Activated T-cell treated with anti-CD3 and anti-CD28 coated beads, Interleukin-2, amount 50 U/mL, for 1 hour (primary cell): ENCODE data around the gene HSPA12B.

Experiments
- DNase-seq: peaks from one replicate; pipeline ENCODE4 v3.0.0-alpha.2; 2020

Gene HSPA12B

GRCh38 chr20:3730803-3731672 lies 1.4 kb upstream of the HSPA12B start:
- no peak for DNase-seq

GRCh38 chr20:3731944-3732326 lies 550 bp upstream of the HSPA12B start:
- DNase-seq: no peak

- DNase-seq: no peak
Measured at GRCh38 chr20:3733119-3733995, 872 bp downstream of the HSPA12B start.

GRCh38 chr20:3734111-3734843 lies 1.8 kb downstream of the HSPA12B start:
- no peak for DNase-seq

- no peak for DNase-seq
Measured at GRCh38 chr20:3735768-3736167, 3.3 kb downstream of the HSPA12B start.

DNA sequence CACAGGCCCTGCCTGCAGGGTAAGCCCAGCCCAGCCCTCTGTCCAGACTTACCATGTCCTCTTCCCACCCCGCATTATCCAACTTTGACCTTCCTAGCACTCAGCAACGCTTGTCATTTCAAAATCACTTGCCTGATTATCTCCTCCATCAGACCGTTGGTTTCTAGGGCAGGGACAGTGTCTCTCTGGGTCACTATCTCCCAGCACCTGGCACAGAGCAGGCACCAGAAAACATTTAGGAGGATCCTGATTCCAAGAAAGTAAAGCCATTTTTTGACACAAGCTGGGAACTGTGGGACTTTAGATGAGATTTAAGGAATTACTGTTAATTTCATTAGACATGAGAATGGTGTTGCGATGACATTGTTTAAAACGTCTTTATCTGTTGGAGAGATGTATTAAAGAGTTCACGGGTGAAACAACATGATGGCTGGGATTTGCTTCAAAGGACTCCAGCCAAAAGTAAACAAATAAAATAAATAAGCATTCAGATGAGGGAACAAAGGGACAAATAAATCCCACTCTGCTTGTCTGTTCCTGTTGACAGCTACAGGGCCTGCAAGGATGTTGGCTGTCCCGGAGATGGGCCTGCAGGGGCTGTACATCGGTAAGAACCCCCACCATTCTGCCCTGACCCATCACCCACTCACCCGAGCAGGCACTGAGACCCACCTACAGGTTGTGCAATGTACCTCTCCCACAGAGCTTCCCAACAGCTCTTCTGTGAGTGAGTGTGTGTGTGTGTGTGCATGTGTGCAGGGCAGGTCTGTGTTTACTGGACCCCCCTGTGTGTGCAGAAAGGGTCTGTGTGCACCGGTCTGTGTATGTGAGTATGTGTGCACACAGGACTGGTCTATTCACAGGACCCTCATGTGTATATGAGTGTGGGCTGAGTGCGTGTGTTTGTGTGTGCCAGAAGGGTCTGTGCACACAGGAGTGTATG lies 5.9 kb downstream of the HSPA12B start:
- no peak for DNase-seq

DNA sequence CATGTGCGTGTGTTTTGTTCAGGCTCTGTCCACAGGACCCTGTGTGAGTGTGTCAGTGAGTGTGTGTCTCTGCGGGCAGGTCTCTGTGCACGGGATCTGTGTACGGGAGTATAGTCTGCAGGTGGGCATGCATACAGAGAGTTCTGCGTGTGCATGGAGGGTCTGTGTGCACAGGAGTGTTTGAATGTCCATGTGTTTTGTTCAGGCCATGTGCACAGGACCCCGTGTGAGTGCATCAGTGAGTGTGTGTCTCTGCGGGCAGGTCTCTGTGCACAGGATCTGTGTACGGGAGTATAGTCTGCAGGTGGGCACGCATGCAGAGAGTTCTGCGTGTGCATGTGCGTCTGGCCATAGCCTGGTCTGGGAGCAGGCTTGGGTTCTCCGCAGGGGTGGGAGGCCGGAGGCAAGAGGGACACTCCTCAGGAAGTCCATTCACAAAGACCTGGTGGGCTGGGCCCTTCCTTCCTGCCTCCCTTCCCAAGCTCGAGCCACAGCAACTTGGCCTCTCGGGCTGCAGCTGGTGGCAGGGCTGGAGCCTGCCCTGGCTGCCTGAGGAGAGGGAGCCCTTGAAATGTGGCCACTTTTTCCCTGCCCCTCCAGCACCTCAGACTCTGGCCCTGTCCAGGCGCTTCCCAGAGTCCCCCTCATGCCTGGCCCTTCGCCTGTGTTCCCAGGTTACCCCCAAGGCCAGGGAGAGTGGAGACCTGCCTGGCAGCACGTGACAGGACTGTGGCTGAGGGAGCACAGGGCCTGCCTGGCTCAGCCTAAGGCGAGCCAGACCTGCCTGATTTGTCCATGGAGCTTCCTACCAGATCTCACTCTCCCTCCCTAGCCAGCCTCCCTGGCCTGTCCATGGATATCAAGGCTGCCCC lies 6.8 kb downstream of the HSPA12B start:
- DNase-seq: no peak

- DNase-seq: no peak
Measured at GRCh38 chr20:3739926-3740451, 7.5 kb downstream of the HSPA12B start.

- no peak for DNase-seq
Measured at GRCh38 chr20:3740615-3741301, 8.3 kb downstream of the HSPA12B start.

DNA sequence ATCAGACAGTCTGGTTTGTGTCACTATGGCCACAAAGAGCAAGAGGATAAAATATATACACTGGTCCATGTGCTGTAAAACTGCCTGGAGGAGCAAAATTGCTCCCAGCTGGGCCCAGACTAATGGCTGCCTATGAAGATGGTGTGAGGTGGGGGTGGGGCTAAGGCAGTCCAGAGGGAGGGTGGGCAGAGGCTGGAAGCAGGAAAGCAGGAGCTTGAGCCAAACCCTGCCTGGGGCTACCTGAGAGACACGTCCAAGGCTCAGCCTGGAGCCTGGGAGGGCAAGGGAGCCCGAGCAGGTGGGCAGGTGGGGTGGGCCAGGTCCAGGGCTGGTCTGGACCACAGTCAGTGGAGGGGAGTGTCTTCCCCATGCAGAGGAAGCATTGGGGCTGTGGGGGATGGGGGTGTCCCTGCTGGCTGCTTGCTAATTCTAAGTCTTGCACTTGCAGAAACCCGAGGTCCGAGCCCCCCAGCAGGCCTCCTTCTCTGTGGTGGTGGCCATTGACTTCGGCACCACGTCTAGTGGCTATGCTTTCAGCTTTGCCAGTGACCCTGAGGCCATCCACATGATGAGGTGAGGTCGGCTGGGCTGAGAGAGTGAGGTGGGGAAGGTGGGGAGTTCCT lies 9.5 kb downstream of the HSPA12B start:
- DNase-seq: no peak

GRCh38 chr20:3743251-3743650 lies 10.8 kb downstream of the HSPA12B start:
- no peak for DNase-seq

DNA sequence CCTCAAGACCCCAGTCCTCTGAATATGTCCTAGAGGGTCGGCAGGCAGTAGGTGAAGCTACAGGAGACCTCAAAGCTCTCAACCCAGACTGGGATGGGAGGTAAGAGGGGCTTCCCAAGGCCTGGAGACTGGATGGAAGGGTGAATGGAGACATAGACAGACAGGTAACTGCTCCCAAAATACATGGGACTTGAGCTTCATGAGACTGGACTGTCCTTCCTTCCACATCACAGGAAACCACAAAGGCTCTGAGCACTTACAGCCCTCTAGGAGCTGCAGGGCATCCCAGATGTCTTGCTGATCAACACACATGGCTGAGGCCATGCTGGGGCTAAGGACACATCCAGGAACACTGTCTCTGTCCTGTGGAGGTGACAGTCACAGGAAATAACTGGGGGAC lies 11.6 kb downstream of the HSPA12B start:
- DNase-seq: no peak

DNA sequence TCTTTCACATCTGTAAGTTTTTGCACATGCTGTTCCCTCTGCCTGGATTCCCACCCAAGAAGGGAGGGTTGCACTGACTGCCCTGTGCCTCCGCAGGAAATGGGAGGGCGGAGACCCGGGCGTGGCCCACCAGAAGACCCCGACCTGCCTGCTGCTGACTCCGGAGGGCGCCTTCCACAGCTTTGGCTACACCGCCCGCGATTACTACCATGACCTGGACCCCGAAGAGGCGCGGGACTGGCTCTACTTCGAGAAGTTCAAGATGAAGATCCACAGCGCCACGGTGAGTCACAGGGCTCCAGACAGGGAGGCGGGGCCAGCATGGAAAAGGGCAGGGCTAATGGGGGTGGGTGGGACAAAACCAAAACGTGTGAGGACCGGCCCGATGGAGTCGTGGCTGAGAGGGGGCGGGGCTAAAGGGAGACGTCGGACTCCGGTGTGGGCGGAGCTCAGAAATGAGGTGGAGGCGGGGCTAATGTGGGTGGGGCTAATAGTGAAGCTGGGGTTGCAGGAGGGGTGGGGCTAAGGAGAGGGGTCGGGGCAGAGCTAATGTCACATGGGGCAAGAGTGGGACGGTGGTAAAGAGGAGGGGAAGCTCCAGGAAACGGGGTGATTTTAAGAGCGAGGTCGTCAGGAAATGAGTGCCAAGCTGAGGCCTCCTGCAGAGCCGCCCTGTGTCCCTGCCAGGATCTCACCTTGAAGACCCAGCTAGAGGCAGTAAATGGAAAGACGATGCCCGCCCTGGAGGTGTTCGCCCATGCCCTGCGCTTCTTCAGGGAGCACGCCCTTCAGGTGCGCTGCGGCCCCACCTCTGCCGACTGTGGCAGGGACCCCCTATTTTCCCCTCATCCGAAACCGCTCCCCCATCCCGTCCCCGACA lies 12.6 kb downstream of the HSPA12B start:
- DNase-seq: peak; percentile 75

DNA sequence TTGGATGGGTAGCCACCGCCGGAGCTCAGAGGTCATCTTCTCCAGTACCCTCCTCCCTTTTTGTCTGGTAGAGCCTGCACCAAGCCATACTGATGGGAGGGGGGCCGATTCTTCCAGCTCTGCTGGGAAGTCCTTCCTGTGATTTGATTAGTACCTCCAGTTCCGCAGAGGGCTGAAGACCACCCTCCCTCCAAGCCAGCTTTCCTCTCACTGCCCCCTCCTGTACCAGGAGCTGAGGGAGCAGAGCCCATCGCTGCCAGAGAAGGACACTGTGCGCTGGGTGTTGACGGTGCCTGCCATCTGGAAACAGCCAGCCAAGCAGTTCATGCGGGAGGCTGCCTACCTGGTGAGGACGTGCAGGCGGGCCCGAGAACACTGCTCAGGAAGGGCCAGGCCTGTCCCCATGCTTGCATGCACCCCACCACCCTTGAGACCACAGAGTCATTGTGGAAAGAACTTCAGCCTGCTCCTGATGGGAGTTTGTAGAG lies 13.2 kb downstream of the HSPA12B start:
- no peak for DNase-seq

- no peak for DNase-seq
Measured at GRCh38 chr20:3747471-3747870, 15.0 kb downstream of the HSPA12B start.

- DNase-seq: no peak
Measured at GRCh38 chr20:3748073-3748472, 15.6 kb downstream of the HSPA12B start.

DNA sequence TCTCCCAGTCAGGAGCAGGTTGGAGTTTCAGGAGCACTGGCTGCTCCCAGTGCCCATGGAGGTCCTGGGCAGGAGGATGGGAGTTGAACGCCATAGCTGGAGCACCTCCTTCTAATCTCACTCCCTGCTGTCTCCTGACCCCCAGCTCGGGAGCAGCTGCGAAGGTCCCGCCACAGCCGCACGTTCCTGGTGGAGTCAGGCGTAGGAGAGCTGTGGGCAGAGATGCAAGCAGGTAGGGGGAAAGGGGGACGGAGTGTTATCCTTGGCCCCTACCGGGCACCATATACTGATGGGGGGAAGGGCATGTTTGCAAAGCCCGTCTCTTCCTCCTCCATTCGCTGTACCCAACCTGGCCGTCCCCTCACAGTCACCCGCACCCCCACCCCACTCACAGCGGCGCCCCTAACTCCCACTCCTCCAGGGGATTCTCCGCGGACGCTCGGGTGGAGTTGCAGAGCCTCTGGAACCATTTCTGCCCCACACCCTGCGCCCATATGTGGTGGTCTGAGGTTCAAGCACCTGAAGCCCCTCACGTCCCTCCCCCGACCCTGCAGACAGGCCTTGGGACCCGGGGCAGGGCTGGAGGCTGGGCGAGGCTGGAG lies 16.7 kb downstream of the HSPA12B start:
- DNase-seq: no peak
